RWPE1 (cell line): ENCODE measurements around the gene ELAVL1.

Experiments
- CTCF ChIA-PET: fragments of 350-600 bp; sonication (Branson Sonifier 250); formaldehyde crosslinking; extraction: SDS; loops from one replicate; lab custom pipeline; 2021; lab: Yijun Ruan, JAX
- POLR2A ChIA-PET: fragments of 400-600 bp; formaldehyde crosslinking; extraction: SDS; loops from one replicate; lab custom pipeline; 2020; ENCODE audit warnings: antibody characterized with exemption; ENCODE audit not compliant: low non-redundant PET; lab: Yijun Ruan, JAX
- DNase-seq: peaks from one replicate; pipeline ENCODE4 v3.0.0; 2012; ENCODE audit warnings: low spot score
- H3K27ac ChIP-seq: fragments of 450-650 bp; 2 replicates; pipeline ENCODE4 v1.5.1; 2017
- TF ChIP-seq, protein P1 (sequence below): fragments of 450-650 bp; conservative IDR thresholded peaks from 2 replicates; pipeline ENCODE4 v1.5.1; 2017; ENCODE audit warnings: low read depth, mild to moderate bottlenecking

The ELAVL1 gene

DNA sequence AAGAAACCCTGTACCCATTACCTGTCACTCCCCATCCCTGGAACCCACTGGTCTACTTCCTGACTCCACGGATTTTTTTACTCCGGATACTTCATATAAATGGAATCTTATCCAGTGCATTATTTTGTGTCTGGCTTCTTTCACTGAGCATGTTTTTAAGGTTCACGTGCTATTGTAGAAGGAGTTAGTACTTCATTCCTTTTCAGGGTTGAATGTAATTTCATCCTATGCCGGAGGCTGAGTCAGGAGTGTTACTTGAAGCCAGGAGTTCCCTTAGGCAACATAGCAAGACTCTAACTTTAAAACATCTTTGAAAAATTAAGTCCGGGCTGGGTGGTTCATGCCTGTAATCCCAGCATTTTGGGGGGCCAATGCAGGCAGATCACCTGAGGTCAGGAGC lies 17.9 kb upstream of the ELAVL1 start:
- no peak for DNase-seq
- POLR2A ChIA-PET: no interaction called here
- CTCF ChIA-PET: no interaction called here
- no peak overlapping the region for H3K27ac ChIP-seq
- TF ChIP-seq, protein P1, sequence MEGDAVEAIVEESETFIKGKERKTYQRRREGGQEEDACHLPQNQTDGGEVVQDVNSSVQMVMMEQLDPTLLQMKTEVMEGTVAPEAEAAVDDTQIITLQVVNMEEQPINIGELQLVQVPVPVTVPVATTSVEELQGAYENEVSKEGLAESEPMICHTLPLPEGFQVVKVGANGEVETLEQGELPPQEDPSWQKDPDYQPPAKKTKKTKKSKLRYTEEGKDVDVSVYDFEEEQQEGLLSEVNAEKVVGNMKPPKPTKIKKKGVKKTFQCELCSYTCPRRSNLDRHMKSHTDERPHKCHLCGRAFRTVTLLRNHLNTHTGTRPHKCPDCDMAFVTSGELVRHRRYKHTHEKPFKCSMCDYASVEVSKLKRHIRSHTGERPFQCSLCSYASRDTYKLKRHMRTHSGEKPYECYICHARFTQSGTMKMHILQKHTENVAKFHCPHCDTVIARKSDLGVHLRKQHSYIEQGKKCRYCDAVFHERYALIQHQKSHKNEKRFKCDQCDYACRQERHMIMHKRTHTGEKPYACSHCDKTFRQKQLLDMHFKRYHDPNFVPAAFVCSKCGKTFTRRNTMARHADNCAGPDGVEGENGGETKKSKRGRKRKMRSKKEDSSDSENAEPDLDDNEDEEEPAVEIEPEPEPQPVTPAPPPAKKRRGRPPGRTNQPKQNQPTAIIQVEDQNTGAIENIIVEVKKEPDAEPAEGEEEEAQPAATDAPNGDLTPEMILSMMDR: no peak

DNA sequence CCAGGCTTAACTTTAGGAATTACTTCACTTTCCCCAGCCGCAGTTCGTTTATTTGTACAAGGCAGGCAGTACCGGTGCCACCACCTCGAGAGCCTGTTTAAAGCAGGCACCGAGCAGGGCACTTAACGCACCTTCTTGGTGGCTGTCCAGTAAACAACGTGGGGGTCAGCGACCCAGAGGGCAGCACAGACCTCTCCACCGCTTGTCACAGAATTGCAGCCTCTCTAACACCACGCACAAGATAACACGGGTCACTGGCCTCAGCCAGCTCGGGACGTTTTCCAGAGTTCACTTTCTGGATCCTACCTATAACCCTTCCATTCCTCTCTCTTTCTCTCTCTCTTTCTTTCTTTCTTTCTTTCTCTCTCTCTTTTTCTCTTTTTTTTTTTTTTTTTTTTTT lies 16.8 kb upstream of the ELAVL1 start:
- POLR2A ChIA-PET: no interaction called here
- H3K27ac ChIP-seq: no peak overlapping the region
- CTCF ChIA-PET: no interaction called here
- no peak for DNase-seq
- TF ChIP-seq, protein P1: no peak

DNA sequence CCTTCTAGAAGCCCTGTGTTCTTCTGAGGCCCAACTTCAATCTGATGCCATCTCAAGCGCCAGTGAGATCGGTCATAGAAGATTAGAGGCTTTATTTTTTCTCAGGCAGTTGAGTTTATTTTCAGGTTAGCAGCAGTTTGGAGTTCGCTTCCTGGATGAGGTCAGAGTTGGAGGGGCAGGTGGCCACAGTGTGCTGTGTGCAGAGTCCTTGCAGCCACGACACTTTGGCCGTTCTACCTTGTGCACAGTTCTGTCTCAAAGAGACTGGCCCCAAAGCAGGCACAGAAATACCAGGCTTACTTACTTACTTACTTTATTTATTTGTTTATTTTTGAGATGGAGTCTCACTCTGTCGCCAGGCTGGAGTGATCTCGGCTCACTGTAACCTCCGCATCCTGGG lies 15.9 kb upstream of the ELAVL1 start:
- TF ChIP-seq, protein P1: no peak
- CTCF ChIA-PET: no interaction called here
- POLR2A ChIA-PET: no interaction called here

DNA sequence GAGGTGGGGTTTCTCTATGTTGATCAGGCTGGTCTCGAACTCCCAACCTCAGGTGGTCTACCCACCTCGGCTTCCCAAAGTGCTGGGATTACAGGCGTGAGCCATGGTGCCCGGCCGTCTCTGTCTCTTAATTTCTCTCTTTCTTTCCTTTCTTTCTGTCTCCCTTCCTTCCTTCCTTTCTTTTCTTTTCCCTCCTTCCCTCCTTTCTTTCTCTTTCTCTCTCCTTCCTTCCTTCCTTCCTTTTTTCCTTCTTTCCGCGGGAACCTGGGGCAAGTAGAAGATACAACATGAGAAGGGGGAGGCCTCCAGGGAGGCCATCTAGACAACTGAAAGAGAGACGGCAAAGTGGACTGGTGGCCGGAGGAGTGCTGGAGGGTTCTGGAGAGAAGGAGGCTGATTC lies 15.2 kb upstream of the ELAVL1 start:
- no peak for DNase-seq
- TF ChIP-seq, protein P1: no peak
- ChIA-PET POLR2A (no interaction called here), CTCF (no interaction called here)
- H3K27ac ChIP-seq: no peak overlapping the region

More for the DNA sequence above, 15.9 kb upstream of the ELAVL1 start:
- H3K27ac ChIP-seq: no peak overlapping the region
- no peak for DNase-seq

DNA sequence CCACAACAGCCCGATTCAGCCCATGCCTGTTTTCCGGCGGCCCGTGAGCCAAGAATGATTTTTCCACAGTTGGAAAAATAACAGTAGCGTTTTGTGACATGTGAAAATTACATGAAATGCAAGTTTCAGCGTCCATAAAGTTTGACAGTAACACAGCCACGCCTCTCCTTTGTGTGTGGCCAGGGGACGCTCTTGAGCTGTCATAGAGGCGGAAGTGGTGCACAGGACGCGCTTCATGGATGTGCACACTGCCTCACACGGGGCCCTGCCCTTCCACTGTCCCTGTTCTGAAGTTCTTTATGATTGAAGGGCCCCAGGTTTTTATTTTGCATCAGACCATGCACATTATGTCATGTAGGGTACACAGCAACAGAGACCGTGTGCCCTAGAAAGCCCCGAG lies 12.4 kb upstream of the ELAVL1 start:
- H3K27ac ChIP-seq: no peak overlapping the region
- CTCF ChIA-PET: no interaction called here
- POLR2A ChIA-PET: interaction anchor here (0.6 kb wide), 1 partner anchor 495 kb away, joined by 7 read pairs; no protein-coding TSS in a partner anchor
- TF ChIP-seq, protein P1: no peak
- no peak for DNase-seq

DNA sequence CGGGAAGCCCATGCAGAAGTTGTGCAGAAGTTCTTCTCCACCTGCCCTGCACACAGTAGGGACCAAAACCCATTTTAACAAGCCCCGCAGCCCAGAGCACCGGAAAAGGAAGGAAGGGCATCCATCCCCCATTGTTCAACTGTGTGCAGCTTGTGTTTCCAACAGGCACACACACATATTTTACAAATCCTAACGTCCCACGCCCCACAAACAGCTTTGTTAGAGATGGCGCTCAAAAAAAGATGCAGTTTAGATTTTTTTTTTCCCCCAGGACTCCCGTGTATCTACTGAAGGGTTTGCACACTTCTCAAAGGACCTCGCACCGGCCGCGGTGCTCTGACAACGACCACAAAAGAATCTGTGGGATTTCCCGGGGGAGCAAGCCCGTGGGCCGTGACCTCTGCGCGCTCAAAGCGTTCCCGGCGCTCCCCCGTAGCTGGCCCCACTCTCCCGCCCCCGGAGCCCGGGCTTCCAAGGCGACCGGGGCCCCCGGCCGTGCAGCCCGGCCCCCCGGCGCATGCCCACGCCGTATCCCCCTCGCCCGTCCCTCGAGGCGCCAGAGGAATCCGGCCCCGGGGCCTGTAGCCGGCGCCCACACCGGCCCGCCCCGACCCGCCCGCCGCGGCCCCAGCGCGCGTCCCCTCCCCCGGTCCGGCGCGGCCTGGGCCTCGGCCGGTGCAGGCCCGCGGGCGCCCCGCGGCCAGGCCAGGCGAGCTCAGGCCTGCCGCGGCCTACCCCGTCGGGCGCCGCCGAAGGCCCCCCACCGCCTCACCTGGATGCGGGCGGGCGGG lies 523 bp downstream of the ELAVL1 start:
- TF ChIP-seq, protein P1: no peak
- ChIA-PET CTCF (interaction anchor here (0.6 kb wide), 2 partner anchors 25 to 65 kb away, joined by 3 to 7 read pairs; no protein-coding TSS in a partner anchor), POLR2A (interaction anchor here (1.1 to 2.4 kb wide), 2 partner anchors 15 to 61 kb away, joined by 3 to 6 read pairs; partner anchors contain the start of gene TIMM44)
- DNase-seq: no peak
- peak overlapping the region; percentile 81 for H3K27ac ChIP-seq
